ENCODE measurements around the gene PXDC1.

The PXDC1 gene

GRCh38 chr6:3740551-3741476 lies 10.7 kb downstream of the PXDC1 start:
- DNase-seq = no peak
- in situ Hi-C loops (cut with HindIII; ENCODE audit: low pct_ligation_motif_present, low pct_unique_long_range_greater_than_20kb, low sequenced_read_pairs) = no loop called here

GRCh38 chr6:3739311-3739897 lies 12.1 kb downstream of the PXDC1 start:
- DNase-seq = no peak
- in situ Hi-C loops (cut with HindIII; ENCODE audit: low pct_ligation_motif_present, low pct_unique_long_range_greater_than_20kb, low sequenced_read_pairs) = no loop called here

DNA sequence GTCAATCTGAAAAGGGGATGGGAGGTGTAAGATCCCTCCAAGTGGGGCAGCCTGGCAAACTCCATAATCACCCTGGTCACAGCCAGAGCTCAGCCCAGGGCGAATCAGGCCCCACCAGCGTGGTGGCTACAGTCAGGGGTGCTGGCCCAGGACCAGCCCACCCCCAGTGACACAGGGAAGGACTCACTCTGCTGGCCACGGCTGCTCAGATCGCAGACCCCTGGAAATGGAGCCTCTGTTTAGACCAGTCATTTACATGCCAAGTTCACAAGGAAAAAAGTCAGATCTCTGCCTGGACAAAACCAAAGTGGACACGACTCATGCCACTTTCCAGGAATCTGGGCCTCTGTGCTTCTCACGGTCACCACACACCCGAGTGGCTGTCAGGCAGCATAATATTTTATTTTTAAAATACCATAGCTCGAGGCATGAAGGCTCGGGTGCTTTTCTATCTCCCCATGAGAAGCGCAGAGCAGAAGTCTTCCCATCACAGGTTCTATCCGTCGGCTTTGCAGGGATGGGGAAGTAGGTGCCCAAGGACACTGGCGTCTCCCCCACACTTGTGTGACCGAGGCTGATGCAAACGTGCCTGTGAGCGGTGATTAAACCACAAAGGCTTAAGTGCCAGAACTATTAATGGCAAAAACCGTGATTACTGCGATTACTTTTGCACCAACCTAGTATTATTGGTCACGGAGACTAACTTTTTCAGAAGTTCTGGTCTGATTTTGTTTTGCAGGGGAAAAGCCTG lies 13.0 kb downstream of the PXDC1 start:
- in situ Hi-C loops (cut with HindIII; ENCODE audit: low pct_ligation_motif_present, low pct_unique_long_range_greater_than_20kb, low sequenced_read_pairs) = no loop called here

DNA sequence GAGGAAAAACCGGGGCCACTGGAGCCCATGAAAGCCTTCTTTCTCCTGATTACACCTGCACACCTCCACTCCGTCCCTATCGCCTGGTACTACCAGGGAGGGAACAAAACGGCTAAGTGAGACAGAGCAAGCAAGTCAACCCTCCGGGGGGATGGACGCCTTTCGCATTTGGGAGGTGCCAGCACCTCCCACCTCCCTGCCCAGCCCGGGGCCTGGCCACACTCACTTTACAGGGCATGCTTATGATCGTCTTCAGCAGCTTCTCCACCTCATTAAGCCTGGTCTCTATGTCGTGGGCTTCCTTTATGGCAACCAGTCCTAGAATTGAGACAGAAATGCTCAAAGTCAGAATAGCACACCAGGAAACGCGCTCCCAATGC lies 13.7 kb downstream of the PXDC1 start:
- in situ Hi-C loops (cut with HindIII; ENCODE audit: low pct_ligation_motif_present, low pct_unique_long_range_greater_than_20kb, low sequenced_read_pairs) = no loop called here
- DNase-seq = no peak

More for the DNA sequence above, 13.0 kb downstream of the PXDC1 start:
- no peak for DNase-seq

DNA sequence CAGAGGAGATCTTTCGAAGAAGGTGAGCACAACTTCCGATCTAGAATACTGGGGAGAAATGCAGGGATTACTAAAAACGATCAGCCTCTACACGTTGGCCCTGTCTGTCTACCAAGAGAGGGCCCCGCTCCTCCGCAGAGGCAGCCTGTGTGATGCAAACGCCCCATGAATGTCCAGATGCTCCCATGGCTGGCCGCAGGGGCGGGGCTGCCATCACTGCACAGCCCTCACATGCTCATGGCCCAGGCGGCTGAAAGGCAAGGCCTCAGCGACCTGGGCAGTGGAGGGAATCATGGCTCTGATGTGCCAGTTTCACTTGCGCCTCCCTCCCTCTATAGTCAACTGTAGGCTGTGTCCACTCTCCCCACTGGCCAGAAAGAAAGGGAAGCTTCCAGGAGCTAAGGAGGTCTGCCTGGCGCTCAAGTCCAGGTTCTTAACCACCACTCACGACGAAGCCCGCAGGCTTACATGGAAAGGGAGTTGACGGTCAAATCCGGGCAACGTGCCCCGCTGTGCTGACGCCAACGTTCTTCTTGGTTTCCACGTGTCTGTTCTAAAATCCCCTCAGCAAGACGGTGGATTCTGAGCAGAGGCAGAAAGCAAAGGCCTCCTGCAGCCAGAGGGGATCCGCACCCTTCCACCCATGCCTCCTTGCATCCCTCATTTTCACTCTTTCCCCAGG lies 14.2 kb downstream of the PXDC1 start:
- in situ Hi-C loops (cut with HindIII; ENCODE audit: low pct_ligation_motif_present, low pct_unique_long_range_greater_than_20kb, low sequenced_read_pairs) = no loop called here
- DNase-seq = no peak

- DNase-seq = no peak
- in situ Hi-C loops (cut with HindIII; ENCODE audit: low pct_ligation_motif_present, low pct_unique_long_range_greater_than_20kb, low sequenced_read_pairs) = no loop called here
Measured at GRCh38 chr6:3735029-3735605, 16.4 kb downstream of the PXDC1 start.

- in situ Hi-C loops (cut with HindIII; ENCODE audit: low pct_ligation_motif_present, low pct_unique_long_range_greater_than_20kb, low sequenced_read_pairs) = no loop called here
- DNase-seq = no peak
Measured at GRCh38 chr6:3734023-3734422, 17.5 kb downstream of the PXDC1 start.

- no peak for DNase-seq
- in situ Hi-C loops (cut with HindIII; ENCODE audit: low pct_ligation_motif_present, low pct_unique_long_range_greater_than_20kb, low sequenced_read_pairs) = no loop called here
Measured at GRCh38 chr6:3733321-3733925, 18.1 kb downstream of the PXDC1 start.

DNA sequence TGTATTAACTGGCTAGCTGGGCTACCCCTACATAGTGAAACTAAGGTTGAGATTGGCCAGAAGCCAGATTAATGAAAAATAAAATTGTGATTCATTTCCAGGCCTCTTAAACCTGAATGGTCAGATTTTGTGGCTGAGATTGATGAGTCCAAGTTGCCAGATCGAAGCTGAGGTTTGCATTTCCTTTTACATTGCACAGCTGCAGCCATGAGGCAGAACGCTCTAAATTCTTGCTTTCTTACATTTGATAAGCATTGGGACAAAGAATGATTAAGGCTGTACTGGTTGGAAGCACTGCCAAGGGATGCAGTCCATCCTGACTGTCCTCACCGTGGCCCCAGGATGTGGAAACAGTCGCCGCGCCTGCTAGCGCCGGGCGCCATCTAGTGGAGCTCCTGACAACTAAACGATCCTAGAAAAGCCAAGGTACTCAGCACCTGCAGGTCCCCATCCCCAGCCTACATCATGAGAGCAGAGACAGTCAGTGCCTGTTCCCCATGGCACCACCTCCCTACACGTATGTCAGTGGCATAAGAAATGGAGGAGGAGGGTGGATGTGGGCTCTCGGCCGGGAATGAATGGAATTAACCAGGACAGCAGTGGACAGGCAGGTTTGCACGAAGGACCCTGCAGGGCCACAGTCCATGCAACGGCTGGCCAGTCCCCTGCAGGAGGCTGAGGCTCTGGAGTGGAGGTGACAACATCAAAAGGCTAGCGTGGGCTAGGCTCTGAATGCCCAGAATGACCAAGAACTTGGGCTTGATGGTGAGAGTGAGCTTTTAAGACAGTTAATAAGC lies 19.0 kb downstream of the PXDC1 start:
- DNase-seq = peak; percentile 56
- in situ Hi-C loops (cut with HindIII; ENCODE audit: low pct_ligation_motif_present, low pct_unique_long_range_greater_than_20kb, low sequenced_read_pairs) = no loop called here

GRCh38 chr6:3731700-3732099 lies 19.8 kb downstream of the PXDC1 start:
- no peak for DNase-seq
- in situ Hi-C loops (cut with HindIII; ENCODE audit: low pct_ligation_motif_present, low pct_unique_long_range_greater_than_20kb, low sequenced_read_pairs) = no loop called here

- no peak for DNase-seq
- in situ Hi-C loops (cut with HindIII; ENCODE audit: low pct_ligation_motif_present, low pct_unique_long_range_greater_than_20kb, low sequenced_read_pairs) = no loop called here
Measured at GRCh38 chr6:3729603-3730344, 21.7 kb downstream of the PXDC1 start.

- DNase-seq = no peak
- in situ Hi-C loops (cut with HindIII; ENCODE audit: low pct_ligation_motif_present, low pct_unique_long_range_greater_than_20kb, low sequenced_read_pairs) = no loop called here
Measured at GRCh38 chr6:3727593-3728108, 23.9 kb downstream of the PXDC1 start.

DNA sequence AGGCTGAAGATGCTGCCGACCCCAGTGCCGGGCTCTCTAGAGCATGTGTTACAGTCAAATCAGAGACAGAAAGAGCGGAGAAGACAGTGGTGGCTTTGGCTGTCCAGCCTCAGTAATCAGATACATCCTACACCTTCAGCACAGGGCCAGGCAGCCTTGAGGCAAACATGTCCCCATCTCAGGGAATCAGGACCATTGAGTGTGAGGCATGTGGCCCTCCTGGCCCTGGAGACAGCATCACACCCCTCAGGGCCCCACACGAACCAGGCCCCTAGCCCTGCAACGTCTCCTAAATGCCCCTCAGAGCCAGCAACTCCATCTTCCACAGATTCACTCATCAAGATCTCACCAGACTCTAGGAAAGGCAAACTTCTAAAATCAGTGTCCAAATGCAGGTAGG lies 24.5 kb downstream of the PXDC1 start:
- DNase-seq = no peak
- in situ Hi-C loops (cut with HindIII; ENCODE audit: low pct_ligation_motif_present, low pct_unique_long_range_greater_than_20kb, low sequenced_read_pairs) = no loop called here

DNA sequence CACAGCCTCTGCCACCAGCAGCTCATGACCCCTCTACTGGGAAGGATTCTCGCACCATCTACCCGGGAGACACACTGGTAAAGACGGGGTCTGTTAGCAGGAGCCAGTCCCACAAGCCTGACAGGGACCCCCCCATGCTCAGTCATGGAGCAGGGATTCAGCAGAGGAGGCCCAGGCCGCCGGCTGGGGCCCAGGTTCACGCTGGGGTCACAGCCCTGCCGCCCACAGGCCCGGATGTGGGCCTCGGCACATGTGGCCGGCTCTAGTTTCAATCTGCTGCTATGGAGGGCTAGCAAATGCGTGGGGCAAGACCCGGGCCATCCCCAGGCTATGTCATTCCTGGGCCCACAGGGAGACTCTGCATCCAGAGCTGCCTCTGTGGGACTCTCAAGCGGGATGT lies 25.1 kb downstream of the PXDC1 start:
- in situ Hi-C loops (cut with HindIII; ENCODE audit: low pct_ligation_motif_present, low pct_unique_long_range_greater_than_20kb, low sequenced_read_pairs) = no loop called here
- no peak for DNase-seq

GRCh38 chr6:3725145-3726047 lies 26.1 kb downstream of the PXDC1 start:
- in situ Hi-C loops (cut with HindIII; ENCODE audit: low pct_ligation_motif_present, low pct_unique_long_range_greater_than_20kb, low sequenced_read_pairs) = no loop called here
- DNase-seq = no peak
